ENCODE data around the gene PIGP. TPM values are rescaled to one million over a fixed set of nuclear protein-coding genes. Genes with fewer than 3 reads are reported as not detected.
"Not testable (repeated sequence)": the region's sequence is repeated elsewhere in the genome, so short reads cannot be mapped to it uniquely, and the experiment has no call there.

PIGP gene
- total RNA-seq = 11.0 to 13.9 TPM (median 13.7 TPM) in 3 replicates

- DNase-seq (ENCODE audit: low spot score in 2 of 2, unreplicated experiment in 2 of 2) = peak; percentile 99 to 100
- peaks cover 34% of the 10 kb centered on the region for H3K4me1 Mint-ChIP-seq
- H3K9me3 Mint-ChIP-seq = peaks cover 10% of the 10 kb centered on the region
- H3K36me3 Mint-ChIP-seq = peaks cover 16% of the 10 kb centered on the region
- H3K27ac Mint-ChIP-seq = peak within 1 kb of the TSS; percentile 98
- no peaks in the 10 kb centered on the region for H3K27me3 Mint-ChIP-seq (ENCODE audit: low read depth)
- peak within 1 kb of the TSS; percentile 84 for H3K4me3 Mint-ChIP-seq
- TF ChIP-seq CTCF (IDR thresholded peaks at IDR 0.05; ENCODE audit: unreplicated experiment) = no peak
These were observed at the start of gene PIGP, which contains the start of gene TTC3 for GRCh38 chr21:37072988-37073416. PIGP (minus strand) TSS chr21:37073071; CDS start chr21:37072515, 556 bp downstream. TTC3 (plus strand) TSS chr21:37073254; CDS start chr21:37087258, 14,004 bp downstream.

GRCh38 chr21:37119421-37120218 lies 46.7 kb upstream of the PIGP start:
- H3K27me3 Mint-ChIP-seq (ENCODE audit: low read depth) = no peaks in the 10 kb centered on the region
- peaks cover 7% of the 10 kb centered on the region for H3K4me1 Mint-ChIP-seq
- no peaks in the 10 kb centered on the region for H3K9me3 Mint-ChIP-seq
- peak overlapping the region; percentile 13 for H3K27ac Mint-ChIP-seq
- H3K4me3 Mint-ChIP-seq = no peak overlapping the region
- DNase-seq (ENCODE audit: low spot score in 2 of 2, unreplicated experiment in 2 of 2) = no peak
- TF ChIP-seq CTCF (IDR thresholded peaks at IDR 0.05; ENCODE audit: unreplicated experiment) = no peak
- peaks cover 29% of the 10 kb centered on the region for H3K36me3 Mint-ChIP-seq

GRCh38 chr21:37118187-37118826 lies 45.4 kb upstream of the PIGP start:
- no peaks in the 10 kb centered on the region for H3K27me3 Mint-ChIP-seq (ENCODE audit: low read depth)
- peaks cover 7% of the 10 kb centered on the region for H3K4me1 Mint-ChIP-seq
- TF ChIP-seq CTCF (IDR thresholded peaks at IDR 0.05; ENCODE audit: unreplicated experiment) = no peak
- H3K27ac Mint-ChIP-seq = no peak overlapping the region
- H3K9me3 Mint-ChIP-seq = peaks cover under 1% of the 10 kb centered on the region
- DNase-seq (ENCODE audit: low spot score in 2 of 2, unreplicated experiment in 2 of 2) = no peak
- H3K36me3 Mint-ChIP-seq = peaks cover 30% of the 10 kb centered on the region
- H3K4me3 Mint-ChIP-seq = no peak overlapping the region

- Mint-ChIP-seq H3K27me3 (ENCODE audit: low read depth) (no peaks in the 10 kb centered on the region), H3K4me1 (peaks cover 7% of the 10 kb centered on the region), H3K27ac (peak overlapping the region; percentile 34), H3K9me3 (peaks cover 7% of the 10 kb centered on the region), H3K4me3 (no peak overlapping the region), H3K36me3 (peaks cover 31% of the 10 kb centered on the region)
- no peak for TF ChIP-seq CTCF (IDR thresholded peaks at IDR 0.05; ENCODE audit: unreplicated experiment)
- DNase-seq (ENCODE audit: low spot score in 2 of 2, unreplicated experiment in 2 of 2) = no peak
These were observed 44.3 kb upstream of the PIGP start for GRCh38 chr21:37117204-37117603.

GRCh38 chr21:37116459-37116858 lies 43.6 kb upstream of the PIGP start:
- not testable (repeated sequence) for H3K27me3 Mint-ChIP-seq (ENCODE audit: low read depth); DNase-seq (ENCODE audit: low spot score in 2 of 2, unreplicated experiment in 2 of 2); H3K9me3 Mint-ChIP-seq; H3K4me3 Mint-ChIP-seq; H3K4me1 Mint-ChIP-seq; H3K27ac Mint-ChIP-seq
- peaks cover 35% of the 10 kb centered on the region for H3K36me3 Mint-ChIP-seq

- H3K27me3 Mint-ChIP-seq (ENCODE audit: low read depth); H3K27ac Mint-ChIP-seq; DNase-seq (ENCODE audit: low spot score in 2 of 2, unreplicated experiment in 2 of 2); H3K4me3 Mint-ChIP-seq; H3K4me1 Mint-ChIP-seq: not testable (repeated sequence)
- peaks cover 19% of the 10 kb centered on the region for H3K9me3 Mint-ChIP-seq
- H3K36me3 Mint-ChIP-seq = peaks cover 48% of the 10 kb centered on the region
These were observed 41.4 kb upstream of the PIGP start for GRCh38 chr21:37114301-37114700.

- H3K27ac Mint-ChIP-seq; DNase-seq (ENCODE audit: low spot score in 2 of 2, unreplicated experiment in 2 of 2); H3K4me1 Mint-ChIP-seq; H3K4me3 Mint-ChIP-seq; H3K27me3 Mint-ChIP-seq (ENCODE audit: low read depth): not testable (repeated sequence)
- H3K9me3 Mint-ChIP-seq = peaks cover 46% of the 10 kb centered on the region
- H3K36me3 Mint-ChIP-seq = peaks cover 60% of the 10 kb centered on the region
These were observed 38.2 kb upstream of the PIGP start for GRCh38 chr21:37111029-37111428.
